DOHH2 (cell line): ENCODE results near the gene ADAMTS7.
"Not testable (repeated sequence)": the region's sequence is repeated elsewhere in the genome, so short reads cannot be mapped to it uniquely, and the experiment has no call there.

Experiments
- EZH2phosphoT487 ChIP-seq: fragments of 200-600 bp; sonication (generic); IDR thresholded peaks from 2 replicates; pipeline ENCODE4 v1.6.1; 2017; ENCODE audit warnings: borderline replicate concordance, mild to moderate bottlenecking, antibody characterized with exemption, low read length, moderate library complexity, mixed read lengths
- TF ChIP-seq, protein P1 (sequence below): fragments of 200-600 bp; sonication (generic); IDR thresholded peaks from one replicate; pipeline ENCODE4 v1.5.1; 2014; ENCODE audit warnings: antibody characterized with exemption, mild to moderate bottlenecking, low read depth, low read length; ENCODE audit not compliant: poor library complexity, severe bottlenecking

DNA sequence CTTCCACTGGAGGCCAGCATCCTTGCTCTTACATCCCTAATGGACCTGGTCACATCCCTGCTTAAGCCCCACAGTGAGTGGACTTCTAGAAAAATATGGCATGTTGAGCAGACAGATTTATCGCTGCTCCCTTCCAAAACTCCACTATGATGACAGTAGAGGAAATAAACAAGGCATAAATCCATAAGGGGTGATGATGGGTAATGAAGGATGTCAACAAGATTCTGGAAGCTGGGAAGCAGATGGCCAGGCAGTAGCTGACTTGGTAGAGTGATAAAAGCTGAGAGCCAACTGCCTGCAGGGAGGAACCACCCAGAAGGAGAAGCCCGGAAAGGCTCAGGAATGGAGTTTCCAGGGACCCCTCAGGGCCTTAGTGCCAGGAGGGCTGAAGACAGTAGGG is 28.9 kb downstream of the ADAMTS7 start:
- TF ChIP-seq, protein P1, sequence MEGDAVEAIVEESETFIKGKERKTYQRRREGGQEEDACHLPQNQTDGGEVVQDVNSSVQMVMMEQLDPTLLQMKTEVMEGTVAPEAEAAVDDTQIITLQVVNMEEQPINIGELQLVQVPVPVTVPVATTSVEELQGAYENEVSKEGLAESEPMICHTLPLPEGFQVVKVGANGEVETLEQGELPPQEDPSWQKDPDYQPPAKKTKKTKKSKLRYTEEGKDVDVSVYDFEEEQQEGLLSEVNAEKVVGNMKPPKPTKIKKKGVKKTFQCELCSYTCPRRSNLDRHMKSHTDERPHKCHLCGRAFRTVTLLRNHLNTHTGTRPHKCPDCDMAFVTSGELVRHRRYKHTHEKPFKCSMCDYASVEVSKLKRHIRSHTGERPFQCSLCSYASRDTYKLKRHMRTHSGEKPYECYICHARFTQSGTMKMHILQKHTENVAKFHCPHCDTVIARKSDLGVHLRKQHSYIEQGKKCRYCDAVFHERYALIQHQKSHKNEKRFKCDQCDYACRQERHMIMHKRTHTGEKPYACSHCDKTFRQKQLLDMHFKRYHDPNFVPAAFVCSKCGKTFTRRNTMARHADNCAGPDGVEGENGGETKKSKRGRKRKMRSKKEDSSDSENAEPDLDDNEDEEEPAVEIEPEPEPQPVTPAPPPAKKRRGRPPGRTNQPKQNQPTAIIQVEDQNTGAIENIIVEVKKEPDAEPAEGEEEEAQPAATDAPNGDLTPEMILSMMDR = not testable (repeated sequence)
- not testable (repeated sequence) for TF ChIP-seq EZH2phosphoT487
